Upper lobe of left lung (tissue), 6 donors: ENCODE results near the gene FCSK. TPM values are rescaled to one million over a fixed set of nuclear protein-coding genes. Genes with fewer than 3 reads are reported as not detected.

ENCODE experiments used
- ATAC-seq, 2 donors: fragments of 200-7000 bp; cut with Tn5 transposase; one replicate each; pipeline ENCODE4 v1.9.1; 2022; ENCODE audit warnings: mild to moderate bottlenecking in 2 of 2, moderate library complexity in 2 of 2; ENCODE audit not compliant: low FRiP score in 2 of 2
- DNase-seq, 2 donors: peaks; one replicate each; pipeline ENCODE4 v3.0.0-alpha.2; 2019 to 2020
- H3K27ac ChIP-seq, 4 donors: fragments of 200-600 bp; sonication (generic); one replicate each; pipeline ENCODE4 v1.5.1; 2016 to 2019
- H3K27me3 ChIP-seq, 4 donors: fragments of 200-600 bp; sonication (generic); one replicate each; pipeline ENCODE4 v1.5.1; 2017 to 2019
- H3K36me3 ChIP-seq, 4 donors: fragments of 200-600 bp; sonication (generic); one replicate each; pipeline ENCODE4 v1.5.1; 2016 to 2019
- H3K4me1 ChIP-seq, 4 donors: fragments of 200-600 bp; sonication (generic); one replicate each; pipeline ENCODE4 v1.5.1; 2018 to 2019
- H3K4me3 ChIP-seq, 4 donors: fragments of 200-600 bp; sonication (generic); one replicate each; pipeline ENCODE4 v1.5.1; 2017 to 2019; ENCODE audit warnings: mild to moderate bottlenecking in 2 of 4, moderate library complexity in 1 of 4
- H3K9me3 ChIP-seq, 4 donors: fragments of 200-600 bp; sonication (generic); one replicate each; pipeline ENCODE4 v1.5.1; 2018 to 2019
- CTCF ChIP-seq, 6 experiments: fragments of 450-650 bp in 4 of 6; fragments of 200-600 bp in 2 of 6; sonication (generic) in 2 of 6; IDR thresholded peaks; one replicate each; pipeline ENCODE4 v1.5.1; 2016 to 2019; ENCODE audit warnings: antibody characterized with exemption in 6 of 6
- EP300 ChIP-seq, 4 donors: sonication (generic); formaldehyde crosslinking; IDR thresholded peaks; one replicate each; pipeline ENCODE4 v1.5.1; 2017; ENCODE audit warnings: antibody characterized with exemption in 4 of 4, control low read depth in 2 of 4
- POLR2A ChIP-seq, 4 donors: fragments of 450-650 bp; IDR thresholded peaks; one replicate each; pipeline ENCODE4 v1.5.1; 2016 to 2017; ENCODE audit warnings: antibody characterized with exemption in 4 of 4, mild to moderate bottlenecking in 2 of 4
- POLR2AphosphoS5 ChIP-seq, 2 donors: sonication (generic); formaldehyde crosslinking; IDR thresholded peaks; one replicate each; pipeline ENCODE4 v1.5.1; 2017; ENCODE audit warnings: antibody characterized with exemption in 2 of 2
- WGBS, 2 donors: methylation state at CpG; one replicate each; pipeline ENCODE4 v1.1.5; 2017 to 2018; 5-methylcytosine and 5-hydroxymethylcytosine counted together
- total RNA-seq, 6 donors: library from RNA; depleted of rRNA in 4 of 6; stranded (reverse); fragments of >200 nt in 4 of 6; gene quantifications; one replicate each; pipeline versions ENCODE4 v1.1.0 to v1.2.1, GENCODE V29; 2016 to 2021
- donor health status: DM: no; HTN: no; CAD: no; lungs with moderate emphysema.
- donor health status: DM: no; HTN: yes; CAD: no; lungs with severe emphysema.

Gene FCSK
- total RNA-seq, 6 donors from 2014 or later: 16.0 to 51.3 (median 24.5) TPM

GRCh38 chr16:70480127-70481105, 26.0 kb downstream of the FCSK start:
- H3K9me3 ChIP-seq: no peaks in the 10 kb centered on the region
- H3K36me3 ChIP-seq: peaks cover 7 to 73% (median 52%) of the 10 kb centered on the region in 4 donors
- peak overlapping the region in 2 of 4 donors; percentile 72 to 74 for H3K27ac ChIP-seq
- ATAC-seq: no peak
- no peak overlapping the region for H3K4me3 ChIP-seq
- peaks cover 7 to 26% (median 16%) of the 10 kb centered on the region in 4 donors for H3K4me1 ChIP-seq
- no peaks in the 10 kb centered on the region for H3K27me3 ChIP-seq
- DNase-seq: no peak
- no peak for TF ChIP-seq EP300 (IDR thresholded peaks at IDR 0.05)
- TF ChIP-seq POLR2A (IDR thresholded peaks at IDR 0.05): no peak
- no peak for TF ChIP-seq POLR2AphosphoS5 (IDR thresholded peaks at IDR 0.05)
- no peak for TF ChIP-seq CTCF (IDR thresholded peaks at IDR 0.05)
- 95% methylated on average over 17 of the region's 17 CpGs; no CpG with 5 or more reads in 1 of the 2 donors for WGBS, 2 donors

- WGBS, 2 donors: 94 to 95% methylated on average over 5 to 6 of the region's 7 CpGs
- Histone ChIP-seq H3K36me3 (peaks cover 7 to 79% (median 61%) of the 10 kb centered on the region in 4 donors), H3K4me1 (peaks cover 7 to 26% (median 16%) of the 10 kb centered on the region in 4 donors)
Measured at GRCh38 chr16:70481929-70482536, 27.6 kb downstream of the FCSK start.

GRCh38 chr16:70482624-70483023, 28.2 kb downstream of the FCSK start:
- no peak for TF ChIP-seq POLR2A (IDR thresholded peaks at IDR 0.05)
- no peak for TF ChIP-seq EP300 (IDR thresholded peaks at IDR 0.05)
- no peak overlapping the region for H3K4me3 ChIP-seq
- ATAC-seq (no peak), DNase-seq (no peak)
- H3K27me3 ChIP-seq: no peaks in the 10 kb centered on the region
- WGBS, 2 donors: 86 to 90% methylated on average over 5 of the region's 5 CpGs
- H3K36me3 ChIP-seq: peaks cover 6 to 81% (median 64%) of the 10 kb centered on the region in 4 donors
- peaks cover 7 to 26% (median 16%) of the 10 kb centered on the region in 4 donors for H3K4me1 ChIP-seq
- no peaks in the 10 kb centered on the region for H3K9me3 ChIP-seq
- H3K27ac ChIP-seq: no peak overlapping the region

More at GRCh38 chr16:70481929-70482536, 27.6 kb downstream of the FCSK start:
- H3K27ac ChIP-seq: no peak overlapping the region
- TF ChIP-seq EP300 (IDR thresholded peaks at IDR 0.05) (no peak), POLR2AphosphoS5 (IDR thresholded peaks at IDR 0.05) (no peak), POLR2A (IDR thresholded peaks at IDR 0.05) (no peak), CTCF (IDR thresholded peaks at IDR 0.05) (no peak)
- DNase-seq (no peak), ATAC-seq (no peak)
- H3K9me3 ChIP-seq: no peaks in the 10 kb centered on the region
- H3K4me3 ChIP-seq: no peak overlapping the region
- no peaks in the 10 kb centered on the region for H3K27me3 ChIP-seq

GRCh38 chr16:70483426-70483825, 29.0 kb downstream of the FCSK start:
- Histone ChIP-seq H3K9me3 (no peaks in the 10 kb centered on the region), H3K4me3 (no peak overlapping the region), H3K27me3 (no peaks in the 10 kb centered on the region), H3K4me1 (peaks cover 7 to 19% (median 14%) of the 10 kb centered on the region in 4 donors), H3K27ac (no peak overlapping the region), H3K36me3 (peaks cover 5 to 83% (median 65%) of the 10 kb centered on the region in 4 donors)
- ATAC-seq (no peak), DNase-seq (no peak)
- TF ChIP-seq POLR2A (IDR thresholded peaks at IDR 0.05) (no peak), CTCF (IDR thresholded peaks at IDR 0.05) (no peak), POLR2AphosphoS5 (IDR thresholded peaks at IDR 0.05) (no peak), EP300 (IDR thresholded peaks at IDR 0.05) (no peak)
- WGBS, 2 donors: 85 to 90% methylated on average over 3 to 5 of the region's 5 CpGs

GRCh38 chr16:70484867-70485266, 30.5 kb downstream of the FCSK start:
- Histone ChIP-seq H3K27me3 (no peaks in the 10 kb centered on the region), H3K36me3 (peaks cover 5 to 81% (median 60%) of the 10 kb centered on the region in 4 donors), H3K9me3 (no peaks in the 10 kb centered on the region), H3K4me3 (no peak overlapping the region), H3K4me1 (peaks cover 0 to 5% (median 2%) of the 10 kb centered on the region in 4 donors), H3K27ac (no peak overlapping the region)
- TF ChIP-seq POLR2A (IDR thresholded peaks at IDR 0.05): no peak
- no peak for TF ChIP-seq CTCF (IDR thresholded peaks at IDR 0.05)
- no peak for TF ChIP-seq EP300 (IDR thresholded peaks at IDR 0.05)
- ATAC-seq (no peak), DNase-seq (no peak)
- WGBS, 2 donors: 97 to 100% methylated on average over 2 of the region's 2 CpGs
